Neural progenitor cell (in vitro differentiated cells): ENCODE measurements around the gene CXorf65. TPM values are rescaled to one million over a fixed set of nuclear protein-coding genes. Genes with fewer than 3 reads are reported as not detected.

ENCODE experiments used
- DNase-seq: peaks from one replicate; pipeline ENCODE4 v3.0.0-alpha.2; 2016; ENCODE audit warnings: low spot score
- H2AFZ ChIP-seq: fragments of 200-600 bp; sonication (generic); replicated peaks from 2 replicates; pipeline ENCODE4 v1.6.1; 2016; ENCODE audit warnings: antibody characterized with exemption
- H3F3A ChIP-seq: fragments of 200-600 bp; sonication (generic); 2 replicates; pipeline ENCODE4 v1.6.1; 2016; ENCODE audit warnings: antibody characterized with exemption, low read depth
- H3K27ac ChIP-seq: fragments of 200-600 bp; sonication (generic); 2 replicates; pipeline ENCODE4 v1.5.1; 2016; ENCODE audit warnings: mild to moderate bottlenecking
- H3K27me3 ChIP-seq: fragments of 200-600 bp; sonication (generic); 2 replicates; pipeline ENCODE4 v1.6.1; 2016; ENCODE audit warnings: mild to moderate bottlenecking, moderate library complexity
- H3K36me3 ChIP-seq: fragments of 200-600 bp; sonication (generic); 2 replicates; pipeline ENCODE4 v1.5.1; 2016
- H3K4me1 ChIP-seq: fragments of 200-600 bp; sonication (generic); 2 replicates; pipeline ENCODE4 v1.6.1; 2016; ENCODE audit warnings: mixed run types
- H3K4me2 ChIP-seq: fragments of 200-600 bp; sonication (generic); 2 replicates; pipeline ENCODE4 v1.6.1; 2016
- H3K4me3 ChIP-seq: fragments of 200-600 bp; sonication (generic); 2 replicates; pipeline ENCODE4 v1.5.1; 2016
- H3K79me2 ChIP-seq: fragments of 200-600 bp; sonication (generic); 2 replicates; pipeline ENCODE4 v1.6.1; 2016; ENCODE audit warnings: low read depth
- H3K9ac ChIP-seq: fragments of 200-600 bp; sonication (generic); 2 replicates; pipeline ENCODE4 v1.6.1; 2016
- H3K9me3 ChIP-seq: fragments of 200-600 bp; sonication (generic); 2 replicates; pipeline ENCODE4 v1.5.1; 2016; ENCODE audit warnings: low read depth
- H4K20me1 ChIP-seq: fragments of 200-600 bp; sonication (generic); 2 replicates; pipeline ENCODE4 v1.6.1; 2016; ENCODE audit warnings: low read depth
- H3K27ac Mint-ChIP-seq: 3 replicates; pipeline ENCODE4 v1.8.0; 2021; ENCODE audit warnings: mixed read lengths
- H3K27me3 Mint-ChIP-seq: 2 replicates; pipeline ENCODE4 v1.8.0; 2022; ENCODE audit warnings: low read depth, mild to moderate bottlenecking, inconsistent platforms, moderate library complexity, mixed read lengths; ENCODE audit not compliant: insufficient read depth
- H3K36me3 Mint-ChIP-seq: 3 replicates; pipeline ENCODE4 v1.8.0; 2021; ENCODE audit warnings: mixed read lengths
- H3K4me1 Mint-ChIP-seq: 3 replicates; pipeline ENCODE4 v1.8.0; 2021; ENCODE audit warnings: mixed read lengths
- H3K4me3 Mint-ChIP-seq: 3 replicates; pipeline ENCODE4 v1.8.0; 2021; ENCODE audit warnings: mild to moderate bottlenecking, moderate library complexity, mixed read lengths
- H3K9me3 Mint-ChIP-seq: 3 replicates; pipeline ENCODE4 v1.8.0; 2020; ENCODE audit warnings: mixed read lengths
- CTCF ChIP-seq: fragments of 200-600 bp; sonication (generic); IDR thresholded peaks from 2 replicates; pipeline ENCODE4 v1.5.1; 2017; ENCODE audit warnings: antibody characterized with exemption, mild to moderate bottlenecking
- EZH2 ChIP-seq: fragments of 200-600 bp; sonication (generic); IDR thresholded peaks from 2 replicates; pipeline ENCODE4 v1.6.1; 2017; ENCODE audit warnings: antibody characterized with exemption, mild to moderate bottlenecking, moderate library complexity
- EZH2phosphoT487 ChIP-seq: fragments of 200-600 bp; sonication (generic); IDR thresholded peaks from 2 replicates; pipeline ENCODE4 v1.6.1; 2017; ENCODE audit warnings: antibody characterized with exemption
- total RNA-seq: library from RNA; depleted of rRNA; stranded (reverse); fragments of >200 nt; gene quantifications from 2 replicates; pipeline ENCODE4 v1.2.3, GENCODE V29; 2015; ENCODE audit warnings: low replicate concordance

CXorf65 gene
- total RNA-seq, 1 donor from 2014 or later, result not detected

- Histone ChIP-seq H3F3A (peaks cover 21% of the 10 kb centered on the region), H3K4me3 (no peak overlapping the region), H3K27me3 (peaks cover 27% of the 10 kb centered on the region), H3K9me3 (no peaks in the 10 kb centered on the region), H3K79me2 (no peaks in the 10 kb centered on the region), H4K20me1 (peaks cover 2% of the 10 kb centered on the region), H3K9ac (no peak overlapping the region), H2AFZ (peak overlapping the region; percentile 9), H3K4me2 (peak overlapping the region; percentile 58), H3K36me3 (no peaks in the 10 kb centered on the region), H3K27ac (no peak overlapping the region), H3K4me1 (peaks cover 22% of the 10 kb centered on the region)
- peak; percentile 48 for DNase-seq
- H3K27me3 Mint-ChIP-seq, result peaks cover 2% of the 10 kb centered on the region
- TF ChIP-seq EZH2 (no peak), CTCF (no peak), EZH2phosphoT487 (no peak)
- H3K27ac Mint-ChIP-seq, result peak overlapping the region; percentile 47
- peaks cover 37% of the 10 kb centered on the region for H3K4me1 Mint-ChIP-seq
- peaks cover 12% of the 10 kb centered on the region for H3K9me3 Mint-ChIP-seq
- peak overlapping the region; percentile 62 for H3K4me3 Mint-ChIP-seq
- H3K36me3 Mint-ChIP-seq, result no peaks in the 10 kb centered on the region
Measured at GRCh38 chrX:71103110-71103983, 3.2 kb downstream of the CXorf65 start.

DNA sequence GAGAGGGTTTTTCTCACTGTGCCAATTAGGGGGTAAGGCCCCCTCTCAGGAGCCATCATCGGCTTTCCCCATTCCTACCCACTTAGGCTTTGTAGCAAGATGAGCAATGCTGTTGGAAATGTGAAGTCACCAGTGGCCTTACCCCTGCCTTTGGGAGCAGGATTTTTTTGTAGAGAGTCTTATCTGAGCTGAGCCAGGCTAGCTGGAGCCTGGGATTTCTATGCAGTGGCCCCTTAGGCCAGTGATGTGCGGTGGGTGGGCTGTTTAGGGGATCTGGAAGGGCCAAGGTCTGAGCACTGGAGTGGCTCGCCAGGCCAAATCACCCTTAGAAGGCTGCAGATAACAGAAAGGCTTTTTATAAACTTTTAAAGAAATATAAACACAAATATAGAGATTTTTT lies 4.2 kb downstream of the CXorf65 start:
- Histone ChIP-seq H3F3A (peaks cover 21% of the 10 kb centered on the region), H2AFZ (no peak overlapping the region), H3K27ac (no peak overlapping the region), H3K4me1 (peaks cover 22% of the 10 kb centered on the region), H3K4me3 (no peak overlapping the region), H3K4me2 (no peak overlapping the region), H3K9ac (no peak overlapping the region), H3K27me3 (peaks cover 38% of the 10 kb centered on the region), H3K36me3 (no peaks in the 10 kb centered on the region), H3K79me2 (no peaks in the 10 kb centered on the region), H4K20me1 (peaks cover 2% of the 10 kb centered on the region), H3K9me3 (no peaks in the 10 kb centered on the region)
- Mint-ChIP-seq H3K4me1 (peaks cover 35% of the 10 kb centered on the region), H3K36me3 (no peaks in the 10 kb centered on the region), H3K27ac (no peak overlapping the region), H3K4me3 (peak overlapping the region; percentile 55), H3K9me3 (peaks cover 12% of the 10 kb centered on the region), H3K27me3 (peaks cover 5% of the 10 kb centered on the region)
- TF ChIP-seq CTCF, result no peak
- TF ChIP-seq EZH2, result no peak
- TF ChIP-seq EZH2phosphoT487, result no peak
- no peak for DNase-seq

DNA sequence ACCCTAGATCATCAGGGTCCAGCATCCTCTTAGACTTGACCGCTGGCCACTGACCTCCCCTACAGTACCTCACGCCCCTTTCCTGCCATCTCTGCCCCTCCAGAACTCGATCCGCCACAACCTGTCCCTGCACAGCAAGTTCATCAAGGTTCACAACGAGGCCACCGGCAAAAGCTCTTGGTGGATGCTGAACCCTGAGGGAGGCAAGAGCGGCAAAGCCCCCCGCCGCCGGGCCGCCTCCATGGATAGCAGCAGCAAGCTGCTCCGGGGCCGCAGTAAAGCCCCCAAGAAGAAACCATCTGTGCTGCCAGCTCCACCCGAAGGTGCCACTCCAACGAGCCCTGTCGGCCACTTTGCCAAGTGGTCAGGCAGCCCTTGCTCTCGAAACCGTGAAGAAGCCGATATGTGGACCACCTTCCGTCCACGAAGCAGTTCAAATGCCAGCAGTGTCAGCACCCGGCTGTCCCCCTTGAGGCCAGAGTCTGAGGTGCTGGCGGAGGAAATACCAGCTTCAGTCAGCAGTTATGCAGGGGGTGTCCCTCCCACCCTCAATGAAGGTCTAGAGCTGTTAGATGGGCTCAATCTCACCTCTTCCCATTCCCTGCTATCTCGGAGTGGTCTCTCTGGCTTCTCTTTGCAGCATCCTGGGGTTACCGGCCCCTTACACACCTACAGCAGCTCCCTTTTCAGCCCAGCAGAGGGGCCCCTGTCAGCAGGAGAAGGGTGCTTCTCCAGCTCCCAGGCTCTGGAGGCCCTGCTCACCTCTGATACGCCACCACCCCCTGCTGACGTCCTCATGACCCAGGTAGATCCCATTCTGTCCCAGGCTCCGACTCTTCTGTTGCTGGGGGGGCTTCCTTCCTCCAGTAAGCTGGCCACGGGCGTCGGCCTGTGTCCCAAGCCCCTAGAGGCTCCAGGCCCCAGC lies 5.7 kb downstream of the CXorf65 start:
- Histone ChIP-seq H3K4me2 (no peak overlapping the region), H3K9me3 (no peaks in the 10 kb centered on the region), H3K79me2 (no peaks in the 10 kb centered on the region), H3K4me1 (peaks cover 22% of the 10 kb centered on the region), H3F3A (peaks cover 24% of the 10 kb centered on the region), H3K9ac (no peak overlapping the region), H4K20me1 (peaks cover 2% of the 10 kb centered on the region), H3K36me3 (no peaks in the 10 kb centered on the region), H3K27me3 (peaks cover 49% of the 10 kb centered on the region), H3K4me3 (no peak overlapping the region), H2AFZ (no peak overlapping the region), H3K27ac (no peak overlapping the region)
- Mint-ChIP-seq H3K27me3 (peaks cover 8% of the 10 kb centered on the region), H3K36me3 (no peaks in the 10 kb centered on the region), H3K27ac (no peak overlapping the region), H3K4me3 (peak overlapping the region; percentile 45), H3K9me3 (peaks cover 6% of the 10 kb centered on the region), H3K4me1 (peaks cover 38% of the 10 kb centered on the region)
- DNase-seq, result no peak
- no peak for TF ChIP-seq CTCF
- no peak for TF ChIP-seq EZH2
- no peak for TF ChIP-seq EZH2phosphoT487
